CD4-positive, alpha-beta T cell treated with Interferon gamma for 1 hour (primary cell): ENCODE results near the gene TAX1BP1.
A peak's percentile ranks its signal among the peaks of the same experiment; 100 is the strongest.

Experiments
- DNase-seq: peaks from one replicate; pipeline ENCODE4 v3.0.0-alpha.2; 2020

TAX1BP1 gene

GRCh38 chr7:27784399-27785053 is 44.6 kb downstream of the TAX1BP1 start:
- no peak for DNase-seq

GRCh38 chr7:27788437-27788836 is 48.5 kb downstream of the TAX1BP1 start:
- DNase-seq: no peak

GRCh38 chr7:27793780-27794179 is 53.8 kb downstream of the TAX1BP1 start:
- DNase-seq: no peak

- no peak for DNase-seq
Observed at GRCh38 chr7:27795977-27796376, 56.0 kb downstream of the TAX1BP1 start.

GRCh38 chr7:27799212-27799611 is 59.2 kb downstream of the TAX1BP1 start:
- DNase-seq: no peak

GRCh38 chr7:27802999-27803398 is 63.0 kb downstream of the TAX1BP1 start:
- no peak for DNase-seq

- no peak for DNase-seq
Observed at GRCh38 chr7:27804139-27804538, 64.2 kb downstream of the TAX1BP1 start.

- no peak for DNase-seq
Observed at GRCh38 chr7:27808626-27809025, 68.7 kb downstream of the TAX1BP1 start.

GRCh38 chr7:27810186-27810585 is 70.2 kb downstream of the TAX1BP1 start:
- DNase-seq: no peak

GRCh38 chr7:27812706-27813105 is 72.7 kb downstream of the TAX1BP1 start:
- DNase-seq: no peak

- no peak for DNase-seq
Observed at GRCh38 chr7:27822245-27822644, 82.3 kb downstream of the TAX1BP1 start.

- no peak for DNase-seq
Observed at GRCh38 chr7:27825891-27826290, 85.9 kb downstream of the TAX1BP1 start.

- no peak for DNase-seq
Observed at GRCh38 chr7:27826357-27826756, 86.4 kb downstream of the TAX1BP1 start.

- DNase-seq: no peak
Observed at GRCh38 chr7:27834179-27834921, 94.4 kb downstream of the TAX1BP1 start.

GRCh38 chr7:27835376-27835775 is 95.4 kb downstream of the TAX1BP1 start:
- DNase-seq: no peak

GRCh38 chr7:27836536-27836935 is 96.6 kb downstream of the TAX1BP1 start:
- no peak for DNase-seq

- DNase-seq: no peak
Observed at GRCh38 chr7:27839099-27839498, 99.1 kb downstream of the TAX1BP1 start.

- peak; percentile 7 for DNase-seq
Observed at GRCh38 chr7:27840313-27840712, 100.4 kb downstream of the TAX1BP1 start.

- no peak for DNase-seq
Observed at GRCh38 chr7:27840760-27841364, 100.9 kb downstream of the TAX1BP1 start.

GRCh38 chr7:27842094-27842692 is 102.2 kb downstream of the TAX1BP1 start:
- no peak for DNase-seq

GRCh38 chr7:27842851-27843250 is 102.9 kb downstream of the TAX1BP1 start:
- no peak for DNase-seq

GRCh38 chr7:27843584-27844305 is 103.8 kb downstream of the TAX1BP1 start:
- no peak for DNase-seq

GRCh38 chr7:27846388-27846787 is 106.4 kb downstream of the TAX1BP1 start:
- no peak for DNase-seq
